Measurements from ENCODE around the gene POLR2E.

- TF ChIP-seq NR2C2 (IDR thresholded peaks at IDR 0.05; ENCODE audit: borderline replicate concordance, control insufficient read depth, insufficient read length, low read depth) (no peak), POU2F2 (IDR thresholded peaks at IDR 0.05; ENCODE audit: borderline replicate concordance, low read depth, low read length) (no peak), POLR2A (IDR thresholded peaks at IDR 0.05; ENCODE audit: low read depth, low read length) (no peak; the same call in 1 of the 2 replicates), CTCF (IDR thresholded peaks at IDR 0.05 in 2 of 3, conservative IDR thresholded peaks at IDR 0.05 in 1 of 3; ENCODE audit: control insufficient read depth in 2 of 3, extremely low read depth in 1 of 3, insufficient read depth in 1 of 3, low read depth in 3 of 3, low read length in 3 of 3) (no peak), CEBPB (IDR thresholded peaks at IDR 0.05; ENCODE audit: borderline replicate concordance in 1 of 2, low read depth in 2 of 2, low read length in 2 of 2) (no peak), MAX (IDR thresholded peaks at IDR 0.05; ENCODE audit: low read depth, low read length) (no peak), TCF12 (IDR thresholded peaks at IDR 0.05; ENCODE audit: low read depth, low read length) (no peak), SRF (IDR thresholded peaks at IDR 0.05; ENCODE audit: low read depth in 2 of 2, low read length in 2 of 2) (no peak), TAF1 (IDR thresholded peaks at IDR 0.05; ENCODE audit: borderline replicate concordance, low read depth, low read length) (no peak), ZBTB11 (CRISPR knock-in tag; IDR thresholded peaks at IDR 0.05) (no peak)
These were observed 18.9 kb upstream of the POLR2E start for GRCh38 chr19:1113986-1114483.

Measured in GM12878 (cell line).